GM19395 (cell line): Measurements from ENCODE around the gene GARIN3.
"Not testable (repeated sequence)": the region's sequence is repeated elsewhere in the genome, so short reads cannot be mapped to it uniquely, and the experiment has no call there.

Experiments used
- ATAC-seq: cut with Tn5 transposase; IDR thresholded peaks from one replicate; pipeline ENCODE4 v1.9.1; 2021; ENCODE audit warnings: mild to moderate bottlenecking, moderate library complexity; ENCODE audit not compliant: unreplicated experiment

GARIN3 gene

GRCh38 chr5:157186309-157187045, 20.4 kb upstream of the GARIN3 start:
- no peak for ATAC-seq

GRCh38 chr5:157185122-157185521, 19.1 kb upstream of the GARIN3 start:
- not testable (repeated sequence) for ATAC-seq

- no peak for ATAC-seq
Observed at GRCh38 chr5:157184117-157184670, 18.1 kb upstream of the GARIN3 start.

- no peak for ATAC-seq
Observed at GRCh38 chr5:157182143-157182757, 16.2 kb upstream of the GARIN3 start.

- no peak for ATAC-seq
Observed at GRCh38 chr5:157180374-157181264, 14.6 kb upstream of the GARIN3 start, which contains the start of gene ITK. Gene ITK, plus strand, starts transcription at chr5:157180840. Its CDS starts 138 bp downstream, at chr5:157180978.

GRCh38 chr5:157178966-157179365, 12.9 kb upstream of the GARIN3 start:
- ATAC-seq: no peak

- ATAC-seq: no peak
Observed at GRCh38 chr5:157177953-157178352, 11.9 kb upstream of the GARIN3 start.

- no peak for ATAC-seq
Observed at GRCh38 chr5:157175071-157175612, 9.1 kb upstream of the GARIN3 start.

- ATAC-seq: peak; percentile 99
Observed at GRCh38 chr5:157172403-157172802, 6.3 kb upstream of the GARIN3 start.

GRCh38 chr5:157168286-157168685, 2.2 kb upstream of the GARIN3 start:
- no peak for ATAC-seq

GRCh38 chr5:157167214-157167621, 1.2 kb upstream of the GARIN3 start:
- ATAC-seq: no peak

GRCh38 chr5:157165668-157166067, 396 bp downstream of the GARIN3 start:
- no peak for ATAC-seq

- no peak for ATAC-seq
Observed at GRCh38 chr5:157165261-157165660, 803 bp downstream of the GARIN3 start.

- no peak for ATAC-seq
Observed at GRCh38 chr5:157164521-157164920, 1.5 kb downstream of the GARIN3 start.

GRCh38 chr5:157162919-157163510, 3.0 kb downstream of the GARIN3 start:
- ATAC-seq: no peak

- no peak for ATAC-seq
Observed at GRCh38 chr5:157161996-157162395, 4.1 kb downstream of the GARIN3 start.

GRCh38 chr5:157160001-157160400, 6.1 kb downstream of the GARIN3 start:
- ATAC-seq: no peak

- no peak for ATAC-seq
Observed at GRCh38 chr5:157159209-157159751, 6.8 kb downstream of the GARIN3 start.

GRCh38 chr5:157157293-157157891, 8.7 kb downstream of the GARIN3 start:
- no peak for ATAC-seq

- ATAC-seq: no peak
Observed at GRCh38 chr5:157155297-157155696, 10.8 kb downstream of the GARIN3 start.
